HK-2 (cell line): ENCODE data around the gene CCDC86.
A peak's percentile ranks its signal among the peaks of the same experiment; 100 is the strongest.

Source experiments
- DNase-seq: peaks from one replicate; pipeline ENCODE4 v3.0.0-alpha.2; 2018; ENCODE audit not compliant: unreplicated experiment

Gene CCDC86

DNA sequence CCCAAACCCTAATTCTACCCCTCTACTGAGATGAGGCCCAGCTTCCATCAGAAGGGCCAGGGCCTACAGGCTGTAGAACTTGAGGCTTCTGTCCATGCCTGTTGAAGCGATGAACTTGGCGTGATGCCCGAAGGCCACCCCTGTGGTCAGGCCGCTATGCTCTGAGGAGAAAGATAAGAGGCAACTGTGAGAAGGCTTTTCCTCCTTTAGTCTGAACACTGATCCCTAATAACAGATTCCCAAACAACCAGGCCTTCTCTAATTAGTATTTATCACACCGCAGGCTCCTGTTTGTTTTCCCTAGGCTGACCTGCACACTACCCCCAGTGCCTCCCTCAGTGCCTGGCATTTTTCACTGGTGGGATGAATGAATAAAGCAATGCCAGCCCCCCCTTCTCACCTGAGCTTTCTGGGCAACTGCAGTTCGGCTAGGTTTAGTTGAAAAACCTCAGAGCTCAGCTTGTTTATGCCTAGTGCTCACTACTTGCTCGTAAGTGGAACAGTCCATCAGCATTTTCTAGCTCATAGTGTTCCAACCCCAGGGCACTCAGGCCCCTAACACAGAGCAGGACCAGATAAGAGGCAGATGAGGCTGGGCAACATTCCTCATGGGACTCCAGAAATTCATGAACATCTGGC is 49.3 kb downstream of the CCDC86 start:
- DNase-seq, result no peak

DNA sequence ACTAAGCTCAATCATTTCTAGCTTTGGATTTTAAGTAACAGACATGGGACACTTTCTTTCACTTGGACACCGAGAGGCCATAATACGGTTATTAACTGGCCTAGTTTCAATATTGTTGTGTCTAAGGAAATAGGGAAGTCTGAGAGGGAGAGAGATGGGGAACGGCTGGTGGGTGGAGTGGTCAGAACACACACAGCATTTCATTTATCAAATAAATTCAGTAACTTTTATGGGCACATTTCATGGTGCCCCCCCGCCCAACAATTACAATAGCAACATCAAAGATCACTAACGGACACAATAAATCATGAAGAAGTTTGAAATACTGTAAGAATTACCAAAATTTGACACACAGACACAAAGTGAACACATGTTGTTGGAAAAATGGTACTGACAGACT is 53.8 kb downstream of the CCDC86 start:
- no peak for DNase-seq

DNA sequence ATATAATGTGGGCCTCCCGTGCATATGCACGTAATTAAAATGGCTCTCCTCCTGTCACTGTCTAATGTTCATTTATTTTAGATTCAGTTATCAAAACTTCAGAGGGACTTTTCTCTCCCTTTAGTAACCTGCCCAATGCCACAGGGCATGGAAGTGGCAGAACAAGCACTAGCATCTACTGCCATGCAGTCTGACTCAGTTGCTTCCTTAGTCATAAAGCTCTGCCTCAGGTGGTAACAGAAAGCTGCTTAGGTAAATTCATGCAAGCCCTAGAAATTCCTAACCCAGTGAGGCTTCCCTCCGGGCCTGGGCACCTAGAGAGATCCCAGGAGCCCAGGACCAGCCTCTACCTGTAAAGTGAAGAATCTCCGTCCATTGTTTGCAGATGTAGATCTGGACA is 55.6 kb downstream of the CCDC86 start:
- no peak for DNase-seq

DNA sequence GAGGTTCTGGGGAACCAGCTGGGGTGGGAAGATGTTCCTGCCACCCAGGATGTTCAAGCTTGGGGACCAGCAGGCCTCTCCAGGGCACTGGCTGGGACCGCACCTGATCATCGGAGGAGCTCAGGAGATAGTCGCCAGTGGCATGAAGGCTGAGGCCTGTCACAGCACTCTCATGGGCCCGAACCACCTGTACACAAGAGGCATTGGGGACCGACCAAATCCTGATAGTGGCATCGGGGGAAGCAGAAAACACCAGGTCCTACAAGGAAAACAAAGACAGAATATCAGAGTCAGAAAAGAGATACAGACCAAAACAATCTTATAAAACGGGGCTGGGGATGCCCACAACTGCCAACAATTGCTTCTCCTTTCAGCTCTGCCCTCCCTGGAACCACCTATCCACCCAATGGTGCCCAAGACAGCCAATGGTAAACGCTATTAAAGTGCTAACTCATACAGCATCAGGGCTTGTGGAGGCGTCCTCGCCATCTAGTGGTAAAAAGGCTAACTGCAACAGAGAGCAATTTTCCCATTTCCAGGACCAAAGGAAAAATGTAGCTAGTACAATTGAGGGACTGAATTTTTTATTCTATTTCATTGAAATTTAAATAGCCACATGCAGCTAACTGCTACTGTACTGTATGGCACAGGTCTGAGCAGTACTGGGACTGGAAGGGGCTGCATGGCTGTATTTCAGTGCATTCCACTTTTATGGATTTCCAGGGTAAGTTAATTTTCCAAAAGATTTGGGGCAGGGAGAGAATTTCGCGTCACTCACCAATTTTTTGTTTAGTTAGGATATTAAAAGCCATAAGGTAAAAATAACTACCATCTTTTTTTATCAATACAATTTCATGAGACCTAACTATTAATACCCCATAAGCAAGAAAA is 57.4 kb downstream of the CCDC86 start:
- DNase-seq, result peak; percentile 31

DNA sequence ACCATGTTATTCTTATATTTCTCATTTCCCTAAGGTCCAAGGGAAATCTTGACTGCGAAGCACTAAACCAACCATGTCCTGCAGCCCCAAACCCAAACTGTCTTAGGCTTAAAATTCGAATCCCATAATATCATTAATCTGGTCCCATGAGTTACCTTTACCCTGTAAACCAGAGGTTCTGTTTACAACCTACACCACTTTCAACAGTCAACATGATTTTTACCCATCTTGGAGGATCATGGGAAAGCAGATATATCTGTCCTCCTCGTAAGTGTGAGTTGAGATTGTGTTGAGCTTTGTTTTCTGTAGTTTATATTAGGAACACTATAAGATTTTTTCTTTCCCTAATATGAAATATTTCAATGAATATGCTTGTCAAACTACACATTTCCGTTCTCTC is 58.1 kb downstream of the CCDC86 start:
- DNase-seq, result no peak
